PFSK-1 (cell line): ENCODE measurements around the gene STXBP5.

ENCODE experiments used
- FOXP2 ChIP-seq: optimal IDR thresholded peaks from 2 replicates; pipeline ENCODE3; 2011; ENCODE audit warnings: borderline replicate concordance, control low read depth, inconsistent platforms; ENCODE audit not compliant: insufficient read depth; ENCODE audit errors: extremely low read length, extremely low read depth
- POLR2AphosphoS5 ChIP-seq: IDR thresholded peaks from 2 replicates; pipeline ENCODE4 v1.6.1; 2012; ENCODE audit warnings: low read depth, mild to moderate bottlenecking, control low read depth, low read length, moderate library complexity
- REST ChIP-seq, 2 experiments: IDR thresholded peaks; 2 replicates each; pipeline versions ENCODE4 v1.6.1 to v1.8.0; 2011 to 2012; ENCODE audit warnings: low read depth in 2 of 2, low read length in 2 of 2, control low read depth in 1 of 2, inconsistent platforms in 1 of 2, mild to moderate bottlenecking in 1 of 2, moderate library complexity in 1 of 2; ENCODE audit not compliant: insufficient read depth in 1 of 2
- SIN3A ChIP-seq: IDR thresholded peaks from 2 replicates; pipeline ENCODE4 v1.6.1; 2012; ENCODE audit warnings: mild to moderate bottlenecking, low read length, moderate library complexity, borderline replicate concordance; ENCODE audit not compliant: insufficient read depth
- TAF1 ChIP-seq: IDR thresholded peaks from 2 replicates; pipeline ENCODE4 v1.6.1; 2012; ENCODE audit warnings: low read length, control low read depth, borderline replicate concordance; ENCODE audit not compliant: insufficient read depth

Gene STXBP5

GRCh38 chr6:147423111-147423510 is 218.9 kb downstream of the STXBP5 start:
- TF ChIP-seq FOXP2 = no peak
- no peak for TF ChIP-seq SIN3A
- no peak for TF ChIP-seq TAF1
- no peak for TF ChIP-seq POLR2AphosphoS5

- no peak for TF ChIP-seq TAF1
- TF ChIP-seq POLR2AphosphoS5 = no peak
- no peak for TF ChIP-seq SIN3A
- no peak for TF ChIP-seq REST (IDR thresholded peaks at IDR 0.05; ENCODE audit: insufficient read depth in 1 of 2, low read depth in 2 of 2, low read length in 2 of 2)
- no peak for TF ChIP-seq FOXP2
These were observed 225.6 kb downstream of the STXBP5 start for GRCh38 chr6:147429794-147430193.

GRCh38 chr6:147430811-147431210 is 226.6 kb downstream of the STXBP5 start:
- no peak for TF ChIP-seq SIN3A
- no peak for TF ChIP-seq REST (IDR thresholded peaks at IDR 0.05; ENCODE audit: insufficient read depth in 1 of 2, low read depth in 2 of 2, low read length in 2 of 2)
- no peak for TF ChIP-seq TAF1
- TF ChIP-seq POLR2AphosphoS5 = no peak
- TF ChIP-seq FOXP2 = no peak

DNA sequence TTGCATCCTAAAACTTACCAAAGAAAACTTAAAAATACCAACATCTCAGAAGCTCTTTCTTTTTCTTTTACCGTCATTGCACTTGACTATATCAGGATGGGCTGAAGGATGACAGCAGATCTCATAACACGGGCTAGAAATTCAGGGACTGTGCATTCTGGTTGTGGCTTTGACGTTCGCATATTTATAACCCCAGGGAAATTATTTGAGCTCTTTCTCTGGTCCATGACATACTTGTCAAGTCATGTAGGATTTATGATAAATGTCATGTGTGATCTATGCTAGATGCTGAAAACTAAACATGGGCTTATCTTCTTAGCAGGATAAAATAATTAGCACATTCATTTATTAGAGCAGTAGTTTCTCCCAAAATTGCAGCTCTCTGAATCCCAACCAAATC is 229.9 kb downstream of the STXBP5 start:
- TF ChIP-seq POLR2AphosphoS5 (no peak), SIN3A (no peak), FOXP2 (no peak), REST (IDR thresholded peaks at IDR 0.05; ENCODE audit: insufficient read depth in 1 of 2, low read depth in 2 of 2, low read length in 2 of 2) (no peak), TAF1 (no peak)

DNA sequence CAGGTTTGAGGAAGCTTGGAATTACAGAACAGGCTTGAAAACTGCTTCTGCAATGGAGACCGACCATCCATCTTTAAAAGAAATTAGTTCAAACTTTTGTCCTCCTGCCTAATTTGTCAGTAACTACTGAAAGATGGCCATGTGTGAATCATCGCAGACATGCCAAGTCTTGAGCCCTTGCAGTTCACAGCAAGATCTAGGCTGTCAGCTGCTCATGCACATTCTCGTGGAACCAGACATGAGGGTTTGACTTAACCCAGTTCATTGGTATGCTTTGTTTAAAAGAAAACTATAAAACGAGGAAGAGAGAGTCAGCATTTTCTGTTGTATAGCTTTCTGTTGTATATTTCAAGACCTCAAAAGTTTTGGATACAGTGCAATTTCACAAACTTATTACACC is 230.3 kb downstream of the STXBP5 start:
- TF ChIP-seq POLR2AphosphoS5 = no peak
- no peak for TF ChIP-seq FOXP2
- TF ChIP-seq REST (IDR thresholded peaks at IDR 0.05; ENCODE audit: insufficient read depth in 1 of 2, low read depth in 2 of 2, low read length in 2 of 2) = no peak
- no peak for TF ChIP-seq SIN3A
- no peak for TF ChIP-seq TAF1
